Stimulated activated naive CD8-positive, alpha-beta T cell treated with anti-CD3 and anti-CD28 coated beads, Interleukin-15, Interleukin-2, amounts not matched to agents 100 ng/mL and 50 ng/mL, for 24 hours (primary cell): ENCODE data around the gene MAP2K7.
A peak's percentile ranks its signal among the peaks of the same experiment; 100 is the strongest.

Experiments used
- H3K27ac Mint-ChIP-seq: one replicate; pipeline ENCODE4 v1.8.0; 2021; ENCODE audit warnings: mild to moderate bottlenecking, mixed read lengths
- H3K27me3 Mint-ChIP-seq: one replicate; pipeline ENCODE4 v1.8.0; 2021; ENCODE audit warnings: mixed read lengths
- H3K36me3 Mint-ChIP-seq: one replicate; pipeline ENCODE4 v1.8.0; 2021; ENCODE audit warnings: low read depth, mixed read lengths
- H3K4me1 Mint-ChIP-seq: one replicate; pipeline ENCODE4 v1.8.0; 2021; ENCODE audit warnings: low read depth, mixed read lengths
- H3K4me3 Mint-ChIP-seq: one replicate; pipeline ENCODE4 v1.8.0; 2021; ENCODE audit warnings: mild to moderate bottlenecking, mixed read lengths
- H3K9me3 Mint-ChIP-seq: one replicate; pipeline ENCODE4 v1.8.0; 2021; ENCODE audit warnings: mixed read lengths

MAP2K7 gene

DNA sequence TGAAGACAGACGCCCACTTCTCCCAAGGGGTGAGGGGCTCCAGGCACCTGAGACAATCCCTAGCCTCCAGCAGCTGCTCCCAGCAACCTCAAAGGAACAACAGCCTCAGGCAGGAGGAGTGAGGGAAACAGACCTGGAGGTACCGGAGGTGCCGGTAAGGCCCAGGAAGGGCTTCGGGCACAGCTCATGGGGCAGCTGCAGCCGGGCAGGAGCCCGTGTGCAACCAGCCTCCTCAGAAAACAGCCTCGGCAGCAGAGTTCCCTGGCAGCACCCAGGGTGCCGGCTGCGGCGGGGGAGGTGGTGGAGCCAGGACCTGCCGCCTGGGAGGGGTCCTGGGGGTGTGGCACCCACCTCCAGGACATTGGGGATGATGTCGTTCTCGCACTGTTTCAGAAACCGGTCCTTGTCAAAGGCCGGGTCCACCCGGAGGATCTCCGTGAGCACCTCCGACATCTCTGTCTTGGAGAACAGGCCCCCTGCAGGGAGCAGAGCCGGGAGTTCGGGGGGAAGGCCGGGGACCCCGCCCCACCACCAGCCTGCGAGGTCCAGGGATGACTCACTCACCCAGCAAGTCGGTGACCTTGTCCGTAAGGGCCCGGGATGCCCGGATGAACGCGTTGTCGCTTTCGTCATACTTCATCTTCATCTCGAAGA lies 28.7 kb downstream of the MAP2K7 start:
- H3K27ac Mint-ChIP-seq, result no peak overlapping the region
- no peaks in the 10 kb centered on the region for H3K9me3 Mint-ChIP-seq
- peaks cover 24% of the 10 kb centered on the region for H3K4me1 Mint-ChIP-seq
- H3K36me3 Mint-ChIP-seq, result peaks cover 52% of the 10 kb centered on the region
- no peak overlapping the region for H3K4me3 Mint-ChIP-seq
- no peaks in the 10 kb centered on the region for H3K27me3 Mint-ChIP-seq

DNA sequence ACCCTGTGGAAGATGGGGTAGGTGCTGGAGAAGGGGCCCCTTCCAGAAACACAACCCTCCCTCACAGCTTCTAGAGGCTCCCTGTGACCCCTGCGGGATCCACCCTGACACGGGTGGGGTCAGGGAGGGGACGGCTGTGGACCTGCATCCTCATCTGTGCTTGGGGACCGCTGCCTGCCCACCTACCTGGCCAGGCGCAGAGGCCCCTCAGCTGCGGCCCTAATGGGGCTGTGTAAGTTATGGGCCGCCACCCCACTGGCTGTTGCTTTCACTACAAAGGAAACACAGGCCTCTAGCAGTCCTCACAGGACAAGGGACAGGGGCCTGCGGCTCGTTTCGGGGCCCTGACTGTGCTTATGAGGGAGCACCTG lies 29.2 kb downstream of the MAP2K7 start:
- Mint-ChIP-seq H3K4me1 (peaks cover 24% of the 10 kb centered on the region), H3K4me3 (no peak overlapping the region), H3K9me3 (no peaks in the 10 kb centered on the region), H3K27me3 (no peaks in the 10 kb centered on the region), H3K36me3 (peaks cover 57% of the 10 kb centered on the region), H3K27ac (no peak overlapping the region)

- Mint-ChIP-seq H3K27ac (no peak overlapping the region), H3K9me3 (no peaks in the 10 kb centered on the region), H3K4me3 (no peak overlapping the region), H3K27me3 (no peaks in the 10 kb centered on the region), H3K4me1 (peaks cover 19% of the 10 kb centered on the region), H3K36me3 (peaks cover 54% of the 10 kb centered on the region)
Observed at GRCh38 chr19:7933411-7933810, 29.7 kb downstream of the MAP2K7 start.

DNA sequence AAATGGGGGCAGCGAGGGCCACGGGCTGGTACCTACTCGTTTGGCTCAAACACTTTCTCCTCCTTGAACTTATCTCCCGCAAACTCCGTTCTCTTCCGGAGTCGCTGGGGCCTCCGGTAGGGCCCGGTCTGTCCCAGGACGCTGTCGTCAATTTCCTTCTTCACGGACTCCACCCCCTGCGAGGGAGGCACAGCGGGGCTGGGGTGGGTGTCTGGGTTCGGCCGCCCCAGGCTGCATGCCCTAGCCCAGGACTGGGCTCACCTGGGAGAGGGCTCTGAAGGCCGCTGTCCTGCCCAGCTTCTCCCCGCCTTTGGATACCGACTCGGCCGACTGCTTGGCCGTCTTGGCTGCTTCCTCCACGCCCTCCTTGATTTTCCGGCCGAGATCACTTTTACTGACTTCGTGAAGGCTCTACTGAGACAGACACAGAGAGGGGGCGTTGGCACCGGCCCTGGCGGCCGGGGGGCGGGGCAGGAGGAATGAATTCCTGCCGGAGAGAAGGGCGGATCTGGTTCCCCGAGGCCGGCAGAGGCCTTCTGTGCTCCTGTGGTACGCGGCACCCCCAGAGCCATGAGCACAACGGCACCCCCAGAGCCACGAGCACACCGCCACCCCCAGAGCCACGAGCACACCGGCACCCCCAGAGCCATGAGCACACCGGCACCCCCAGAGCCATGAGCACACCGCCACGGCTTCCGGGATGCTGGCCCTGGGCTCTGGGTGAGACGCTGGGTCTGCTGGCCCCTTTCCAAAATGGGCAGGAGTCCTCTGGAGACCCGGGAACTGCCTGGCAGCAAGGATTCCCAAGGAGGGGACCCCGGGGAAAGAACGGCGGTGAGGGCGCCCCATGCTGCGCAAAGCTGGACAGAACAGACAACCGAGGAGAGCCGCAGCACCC lies 30.4 kb downstream of the MAP2K7 start:
- Mint-ChIP-seq H3K4me1 (peaks cover 16% of the 10 kb centered on the region), H3K27me3 (no peaks in the 10 kb centered on the region), H3K9me3 (no peaks in the 10 kb centered on the region), H3K27ac (no peak overlapping the region), H3K4me3 (no peak overlapping the region), H3K36me3 (peaks cover 54% of the 10 kb centered on the region)

- H3K9me3 Mint-ChIP-seq, result no peaks in the 10 kb centered on the region
- H3K4me1 Mint-ChIP-seq, result peaks cover 9% of the 10 kb centered on the region
- H3K36me3 Mint-ChIP-seq, result peaks cover 53% of the 10 kb centered on the region
- no peaks in the 10 kb centered on the region for H3K27me3 Mint-ChIP-seq
- H3K4me3 Mint-ChIP-seq, result no peak overlapping the region
- H3K27ac Mint-ChIP-seq, result no peak overlapping the region
Observed at GRCh38 chr19:7934766-7935165, 31.1 kb downstream of the MAP2K7 start.

GRCh38 chr19:7940841-7941240 lies 37.2 kb downstream of the MAP2K7 start:
- Mint-ChIP-seq H3K27me3 (no peaks in the 10 kb centered on the region), H3K36me3 (peaks cover 33% of the 10 kb centered on the region), H3K9me3 (no peaks in the 10 kb centered on the region), H3K4me1 (peaks cover 43% of the 10 kb centered on the region), H3K27ac (peak overlapping the region; percentile 67), H3K4me3 (peak overlapping the region; percentile 62)

DNA sequence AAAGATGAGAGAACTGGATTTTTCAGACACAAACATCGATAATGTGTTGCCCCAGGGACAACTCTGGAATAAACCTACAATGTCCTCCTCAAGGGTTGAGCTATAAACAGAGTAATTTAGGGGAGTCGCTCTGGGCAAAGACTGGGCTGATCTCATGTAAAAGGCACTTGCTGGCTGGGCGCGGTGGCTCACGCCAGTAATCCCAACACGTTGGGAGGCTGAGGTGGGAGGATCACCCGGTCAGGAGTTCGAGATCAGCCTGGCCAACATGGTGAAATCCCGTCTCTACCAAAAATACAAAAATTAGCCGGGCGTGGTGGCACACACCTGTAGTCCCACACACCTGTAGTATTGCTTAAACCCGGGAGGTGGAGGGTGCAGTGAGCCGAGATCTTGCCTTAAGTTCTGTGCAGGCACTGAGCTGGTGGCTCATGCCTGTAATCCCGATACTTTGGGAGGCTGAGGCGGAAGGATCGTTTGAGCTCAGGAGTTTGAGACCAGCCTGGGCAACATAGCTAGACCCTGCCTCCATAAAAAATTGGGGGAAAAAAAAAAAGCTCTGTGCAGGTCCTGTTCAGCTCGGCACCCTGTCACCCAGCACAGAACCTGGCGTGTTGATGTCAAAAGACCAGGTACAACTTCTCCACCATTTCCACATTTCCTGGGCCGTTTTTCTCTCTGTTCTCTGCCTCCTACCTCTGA lies 38.4 kb downstream of the MAP2K7 start:
- peak overlapping the region; percentile 38 for H3K27ac Mint-ChIP-seq
- peaks cover 25% of the 10 kb centered on the region for H3K36me3 Mint-ChIP-seq
- peak overlapping the region; percentile 93 for H3K4me3 Mint-ChIP-seq
- H3K27me3 Mint-ChIP-seq, result no peaks in the 10 kb centered on the region
- H3K9me3 Mint-ChIP-seq, result no peaks in the 10 kb centered on the region
- H3K4me1 Mint-ChIP-seq, result peaks cover 43% of the 10 kb centered on the region

DNA sequence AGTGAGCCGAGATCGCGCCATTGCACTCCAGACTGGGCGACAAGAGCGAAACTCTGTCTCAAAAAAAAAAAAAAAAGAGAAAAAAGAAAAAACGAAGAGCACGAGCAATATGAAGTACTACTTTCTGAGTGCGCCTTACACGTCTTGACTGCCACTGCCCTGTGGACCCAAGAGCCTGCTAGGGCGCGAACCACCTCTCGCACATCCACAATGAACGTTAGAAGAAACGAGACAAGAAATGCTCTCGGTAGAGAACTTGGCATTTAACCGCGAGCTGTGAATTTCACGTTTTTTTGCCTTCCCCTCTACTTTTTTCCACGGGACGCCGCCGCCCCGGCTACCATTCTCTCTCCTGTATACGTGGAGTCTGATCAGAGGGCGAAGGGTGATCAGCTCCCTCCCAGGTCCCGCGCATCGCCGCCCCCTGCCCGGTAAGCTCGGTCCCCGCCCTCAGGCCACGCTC lies 39.3 kb downstream of the MAP2K7 start:
- Mint-ChIP-seq H3K36me3 (peaks cover 17% of the 10 kb centered on the region), H3K27ac (peak overlapping the region; percentile 98), H3K9me3 (no peaks in the 10 kb centered on the region), H3K4me3 (peak overlapping the region; percentile 93), H3K27me3 (no peaks in the 10 kb centered on the region), H3K4me1 (peaks cover 43% of the 10 kb centered on the region)

DNA sequence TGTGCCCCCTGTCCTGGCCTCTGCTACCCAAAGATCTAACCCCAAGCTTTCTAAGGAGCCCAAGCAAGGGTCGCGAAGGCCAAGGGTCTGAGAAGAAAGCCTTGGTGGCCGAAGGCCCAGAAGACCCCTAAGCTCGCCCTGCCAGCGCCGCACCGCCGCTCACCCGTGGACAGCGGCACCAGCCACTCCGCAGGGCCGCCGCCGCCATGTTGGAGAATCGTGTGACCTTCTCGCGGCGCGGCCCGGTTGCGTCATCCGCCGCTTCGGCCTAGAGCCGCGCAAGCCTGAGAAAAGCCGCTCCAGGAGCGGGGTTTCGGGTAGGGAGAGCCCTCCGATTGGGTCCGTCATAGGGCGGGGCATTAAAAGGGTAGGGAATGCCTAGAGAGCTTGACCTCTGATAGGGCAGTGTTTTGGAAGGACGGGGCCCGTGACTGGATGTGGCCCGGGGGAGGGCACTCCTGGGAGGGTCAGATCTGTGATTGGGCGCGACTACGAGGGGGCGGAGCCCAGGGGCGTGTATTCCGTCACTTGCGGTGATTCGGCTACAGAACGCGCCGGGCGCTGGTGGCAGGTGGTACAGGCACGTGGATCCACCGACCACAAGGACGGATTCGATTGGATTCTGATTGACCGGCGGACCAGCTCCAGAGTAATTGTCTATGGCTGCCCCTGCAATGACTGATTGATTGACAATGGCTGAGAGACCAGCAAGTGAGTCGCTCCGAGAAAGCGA lies 39.9 kb downstream of the MAP2K7 start, which contains the start of gene TIMM44:
TSS of gene TIMM44 (minus strand) at position 223 of the 733 bp plus-strand sequence. CDS start at position 208, 15 bp downstream.
- Mint-ChIP-seq H3K27me3 (no peaks in the 10 kb centered on the region), H3K27ac (peak within 1 kb of the TSS; percentile 98), H3K4me1 (peaks cover 43% of the 10 kb centered on the region), H3K9me3 (no peaks in the 10 kb centered on the region), H3K36me3 (peaks cover 16% of the 10 kb centered on the region), H3K4me3 (peak within 1 kb of the TSS; percentile 93)

DNA sequence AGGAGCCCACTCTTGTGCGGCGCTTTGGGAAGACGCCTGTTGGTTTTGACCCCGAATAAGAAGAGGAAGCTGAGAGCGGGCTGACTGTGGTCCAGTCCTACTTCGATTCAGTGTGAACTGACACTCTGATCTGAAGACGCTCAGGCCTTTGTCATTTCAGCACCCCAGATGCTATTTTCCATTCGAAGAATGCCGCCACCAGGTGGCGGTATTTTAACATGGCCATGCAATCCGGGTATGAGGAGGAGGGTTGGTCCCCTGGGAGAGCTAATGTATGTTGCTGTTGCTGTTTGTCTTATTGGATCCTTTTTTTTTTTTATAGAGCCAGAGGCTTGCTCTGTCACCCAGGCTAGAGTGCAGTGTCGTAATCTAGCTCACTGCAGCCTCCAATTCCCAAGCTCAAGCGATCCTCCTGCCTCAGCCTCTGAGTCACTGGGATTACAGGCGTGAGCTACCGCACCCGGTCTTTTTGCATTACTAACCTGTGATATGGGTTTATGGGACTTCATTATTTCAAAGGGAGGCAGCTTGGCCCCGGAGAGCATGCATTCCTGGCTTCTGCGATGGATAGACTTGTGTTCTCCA lies 40.6 kb downstream of the MAP2K7 start:
- H3K4me1 Mint-ChIP-seq, result peaks cover 40% of the 10 kb centered on the region
- H3K27me3 Mint-ChIP-seq, result no peaks in the 10 kb centered on the region
- H3K36me3 Mint-ChIP-seq, result peaks cover 11% of the 10 kb centered on the region
- peak overlapping the region; percentile 98 for H3K27ac Mint-ChIP-seq
- H3K4me3 Mint-ChIP-seq, result peak overlapping the region; percentile 93
- no peaks in the 10 kb centered on the region for H3K9me3 Mint-ChIP-seq

DNA sequence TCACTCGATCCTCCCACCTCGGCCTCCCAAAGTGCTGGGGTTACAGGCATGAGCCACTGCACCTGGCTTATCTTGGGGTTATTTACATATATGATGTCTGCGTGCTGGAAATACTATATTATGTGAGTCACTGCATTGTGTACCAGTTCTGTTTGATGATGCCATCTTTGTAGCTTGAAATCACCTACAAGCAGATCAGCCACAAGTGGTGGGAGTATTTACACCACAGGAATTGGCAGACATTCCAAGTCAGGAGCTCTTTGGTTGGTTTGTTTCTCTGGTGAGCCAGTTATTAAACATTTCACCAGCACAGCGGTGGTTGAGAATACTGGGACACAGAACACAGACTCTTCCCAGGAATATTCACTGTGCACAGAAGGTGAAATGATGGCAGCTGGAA lies 44.3 kb downstream of the MAP2K7 start:
- Mint-ChIP-seq H3K4me3 (no peak overlapping the region), H3K27me3 (no peaks in the 10 kb centered on the region), H3K36me3 (no peaks in the 10 kb centered on the region), H3K27ac (no peak overlapping the region), H3K9me3 (no peaks in the 10 kb centered on the region), H3K4me1 (peaks cover 15% of the 10 kb centered on the region)

DNA sequence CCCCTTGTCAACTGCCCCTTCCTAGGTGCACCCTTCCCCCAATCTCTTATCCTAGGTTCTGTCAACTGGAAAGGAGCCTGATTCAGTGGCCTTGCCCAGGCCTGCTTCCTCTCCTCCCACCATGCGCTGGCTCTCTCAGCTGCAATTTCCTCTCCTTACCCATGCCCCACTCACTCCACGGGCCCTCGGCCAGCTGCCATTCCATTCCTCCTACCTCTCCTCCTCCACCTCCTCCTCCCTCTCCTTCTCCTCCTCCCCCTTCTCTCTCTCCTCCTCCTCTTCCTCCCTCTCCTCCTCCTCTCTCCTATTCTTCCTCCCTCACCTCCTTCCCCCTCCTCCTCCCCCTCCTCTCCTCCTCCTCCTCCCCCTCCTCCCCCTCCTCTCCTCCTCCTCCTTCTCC lies 49.4 kb downstream of the MAP2K7 start:
- Mint-ChIP-seq H3K27me3 (no peaks in the 10 kb centered on the region), H3K36me3 (no peaks in the 10 kb centered on the region), H3K4me3 (no peak overlapping the region), H3K9me3 (no peaks in the 10 kb centered on the region), H3K4me1 (no peaks in the 10 kb centered on the region), H3K27ac (no peak overlapping the region)

DNA sequence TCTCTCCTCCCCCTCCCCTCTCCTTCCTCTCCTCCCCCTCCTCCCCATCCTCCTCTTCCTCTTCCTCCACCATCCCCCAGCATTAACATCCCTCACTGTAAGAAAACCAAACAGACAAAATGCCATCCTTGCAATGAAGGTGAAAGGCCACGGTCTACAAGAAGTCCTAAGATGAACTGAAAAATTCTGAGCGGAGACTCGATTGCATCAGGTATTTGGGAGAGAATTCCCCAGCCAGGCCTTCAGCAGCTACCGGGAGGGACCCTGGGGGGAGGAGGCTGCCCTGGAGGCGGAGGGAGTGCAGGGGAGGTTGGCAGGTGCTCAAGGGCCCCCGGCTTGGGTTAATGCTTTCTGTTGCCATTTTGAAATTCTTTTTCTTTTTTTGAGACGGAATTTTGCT lies 49.9 kb downstream of the MAP2K7 start:
- no peaks in the 10 kb centered on the region for H3K4me1 Mint-ChIP-seq
- no peak overlapping the region for H3K27ac Mint-ChIP-seq
- H3K27me3 Mint-ChIP-seq, result no peaks in the 10 kb centered on the region
- no peak overlapping the region for H3K4me3 Mint-ChIP-seq
- no peaks in the 10 kb centered on the region for H3K9me3 Mint-ChIP-seq
- peaks cover 4% of the 10 kb centered on the region for H3K36me3 Mint-ChIP-seq

GRCh38 chr19:7955696-7956095 lies 52.0 kb downstream of the MAP2K7 start:
- no peaks in the 10 kb centered on the region for H3K27me3 Mint-ChIP-seq
- no peaks in the 10 kb centered on the region for H3K9me3 Mint-ChIP-seq
- H3K36me3 Mint-ChIP-seq, result peaks cover 15% of the 10 kb centered on the region
- H3K4me3 Mint-ChIP-seq, result no peak overlapping the region
- peaks cover 7% of the 10 kb centered on the region for H3K4me1 Mint-ChIP-seq
- no peak overlapping the region for H3K27ac Mint-ChIP-seq
